NOMO-1 treated with dmso at 0.1 percent for 144 hours (cell line): Measurements from ENCODE around the gene ANO2.

Source experiments
- DNase-seq: peaks from one replicate; lab custom pipeline; 2025; ENCODE audit not compliant: unreplicated experiment; lab: John Stamatoyannopoulos, UW

ANO2 gene

DNA sequence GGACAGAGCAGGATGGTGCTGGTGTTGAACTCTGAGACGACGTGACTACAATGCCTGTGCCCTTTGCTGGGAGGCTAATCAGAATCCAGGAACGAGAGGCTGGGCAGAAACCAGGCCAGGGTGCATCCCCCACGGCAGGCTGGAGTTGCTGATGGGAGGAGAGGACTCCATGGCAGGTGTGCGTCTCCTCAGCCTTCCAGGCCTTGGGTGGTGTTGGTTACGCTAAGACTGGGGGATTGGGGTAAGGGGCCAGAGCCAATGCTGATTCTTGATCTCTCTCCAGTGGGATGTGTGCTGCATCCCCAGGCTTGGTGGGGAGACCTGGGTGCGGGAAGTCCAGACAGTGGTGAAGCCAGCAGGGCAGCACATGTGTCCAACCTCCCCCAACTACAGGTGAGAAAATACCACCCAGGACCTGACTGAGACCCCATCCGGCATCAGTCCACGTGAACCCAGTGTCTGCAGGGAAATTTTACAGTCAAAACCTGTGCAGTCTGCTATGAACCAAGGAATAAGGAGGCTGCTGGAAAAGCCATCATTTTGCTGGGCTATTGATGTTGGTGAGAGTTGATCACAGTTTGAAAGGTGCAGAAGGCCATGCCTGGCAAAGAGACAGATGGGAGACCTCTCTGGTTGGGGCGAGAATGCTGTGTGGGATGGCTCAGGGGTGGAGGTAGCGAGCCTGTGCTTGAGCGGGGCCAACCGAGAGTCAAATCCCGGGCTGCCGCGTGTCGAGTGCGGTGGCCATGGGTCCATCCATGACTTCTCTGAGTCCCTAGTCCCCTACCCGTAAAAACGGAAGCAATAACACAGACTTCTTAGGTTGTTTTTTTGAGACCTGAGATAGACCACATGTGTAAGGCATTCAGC, 423.4 kb downstream of the ANO2 start:
- DNase-seq: no peak

DNA sequence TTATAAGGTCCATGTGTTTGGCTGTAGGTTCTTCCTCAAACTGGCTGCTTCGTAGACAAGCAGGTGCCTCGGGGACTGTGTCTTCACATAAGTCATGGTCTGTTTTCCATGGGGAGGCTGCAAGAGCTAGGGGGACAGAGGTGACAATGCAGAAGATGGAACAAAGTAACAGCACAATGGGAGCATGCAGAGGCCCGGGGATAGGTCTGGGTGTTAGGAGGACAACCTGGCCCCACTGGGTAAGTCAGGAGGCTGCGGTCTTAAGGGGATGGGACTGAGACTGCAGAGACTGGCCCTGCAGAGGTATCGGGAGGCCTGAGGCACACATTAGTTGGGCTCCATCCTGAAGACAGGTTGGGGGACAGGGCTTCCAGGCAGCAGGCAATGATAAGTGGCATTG, 424.2 kb downstream of the ANO2 start:
- no peak for DNase-seq

DNA sequence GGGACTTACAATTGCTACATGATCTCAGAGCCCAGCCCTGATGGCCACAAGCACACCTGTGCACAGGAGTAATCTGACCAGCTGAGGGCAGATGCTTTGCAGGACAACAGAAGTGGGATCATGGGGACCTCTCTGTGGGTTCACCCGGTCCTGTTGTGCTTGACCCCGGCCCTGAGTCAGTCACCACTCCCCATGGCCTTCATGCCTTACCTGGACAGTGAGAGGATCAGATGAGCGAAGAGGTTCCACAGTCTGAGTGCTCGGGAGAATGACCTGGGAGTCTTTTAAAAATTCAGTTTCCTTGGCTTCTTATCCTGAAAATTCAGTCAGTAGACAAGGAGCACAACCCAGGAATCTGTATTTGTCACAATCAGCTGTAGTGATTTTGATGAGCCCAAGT, 425.0 kb downstream of the ANO2 start:
- no peak for DNase-seq

DNA sequence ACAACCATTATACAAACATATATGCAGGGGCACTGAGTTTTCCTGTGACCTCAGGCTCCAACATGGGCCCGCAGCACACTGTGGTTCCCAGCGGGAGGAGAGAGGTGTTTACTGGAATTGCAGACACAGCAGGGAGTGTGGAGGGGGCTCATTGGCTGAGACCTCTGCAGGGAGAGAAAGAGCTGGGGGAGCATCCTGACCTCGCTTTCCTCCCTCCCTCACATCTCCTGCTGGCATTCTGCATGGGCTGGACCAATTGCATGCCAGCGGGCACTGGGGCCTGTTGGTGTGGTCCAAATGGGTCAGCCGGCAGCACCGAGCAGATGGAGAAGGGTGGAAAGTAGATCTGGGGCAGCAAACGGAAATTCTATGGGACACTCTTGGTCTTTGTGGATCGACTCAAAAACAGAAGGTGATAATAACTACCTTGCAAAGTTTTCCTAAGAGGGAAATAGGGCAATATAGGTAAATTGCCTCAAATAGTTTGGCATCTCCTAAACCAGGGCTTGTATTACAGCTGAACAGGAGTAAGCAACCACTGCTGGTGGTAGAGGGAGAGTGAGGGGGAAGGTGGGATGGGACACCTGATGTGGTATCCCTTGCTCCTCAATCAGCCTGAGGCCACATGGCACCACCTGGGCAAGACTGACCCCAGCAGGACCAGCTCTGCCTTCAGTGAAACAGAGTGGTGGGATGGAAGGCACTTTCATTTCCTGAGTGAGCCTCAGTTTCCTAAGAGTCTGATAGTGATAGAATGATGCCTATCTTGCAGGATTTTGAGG, 426.3 kb downstream of the ANO2 start:
- DNase-seq: no peak

DNA sequence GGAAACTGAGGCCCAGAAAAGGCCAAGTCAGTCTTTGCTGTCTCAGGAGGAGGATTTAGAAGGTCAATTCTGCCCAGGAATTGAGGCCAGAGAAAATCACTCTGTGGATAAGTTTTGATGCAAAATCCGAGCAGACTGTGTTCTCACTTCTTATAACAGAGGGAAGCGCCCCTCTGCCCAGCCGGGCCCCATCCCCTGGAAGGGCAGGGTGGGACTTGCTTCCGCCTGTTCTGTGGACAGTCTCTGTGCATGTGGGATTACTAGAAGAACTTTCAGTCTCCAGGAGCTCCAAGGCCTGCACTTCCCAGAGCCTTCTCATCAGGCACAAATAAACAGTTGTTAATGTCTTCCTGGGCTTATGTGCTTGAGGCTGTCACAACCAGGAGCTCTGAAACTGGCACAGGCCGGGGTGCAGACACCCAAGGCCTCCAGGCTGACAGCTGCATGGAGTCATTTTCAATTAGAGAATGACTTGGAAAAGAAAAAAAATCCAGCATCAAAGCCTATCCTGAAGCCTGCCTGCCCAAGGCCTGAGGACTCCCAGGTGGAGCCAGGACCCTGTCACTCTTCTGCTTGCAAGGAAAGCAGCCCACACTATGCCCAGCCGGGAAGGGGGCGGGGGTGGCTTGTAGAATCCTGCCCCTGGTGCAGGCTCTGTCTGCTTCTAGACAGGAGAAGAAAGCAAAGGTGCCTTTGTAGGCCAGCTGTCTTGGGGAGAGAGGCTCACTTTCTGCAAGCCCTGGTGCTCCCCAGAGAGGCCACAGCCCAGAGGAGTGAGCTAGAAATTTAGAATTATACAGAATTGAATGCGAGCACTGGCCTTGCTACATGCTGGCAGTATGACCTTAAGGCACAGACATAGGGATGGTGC, 428.5 kb downstream of the ANO2 start:
- no peak for DNase-seq

DNA sequence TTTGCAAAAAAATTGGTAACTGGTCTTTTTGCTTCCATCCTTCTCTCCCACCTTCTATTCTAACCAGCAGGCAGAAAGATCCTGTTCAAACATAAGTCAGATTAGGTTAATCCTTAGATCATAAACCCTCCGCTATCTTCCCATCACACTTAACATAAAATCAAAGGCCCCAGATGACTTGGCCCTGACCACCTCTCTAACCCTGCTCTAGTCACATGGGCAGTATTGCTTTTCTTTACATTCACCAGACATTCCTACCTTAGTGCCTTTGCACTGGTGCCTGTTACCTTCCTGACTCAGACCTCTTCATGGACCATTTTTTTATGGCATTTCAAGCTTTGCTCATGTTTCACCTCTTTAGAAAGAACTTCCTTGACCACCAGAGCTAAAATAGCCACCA, 429.6 kb downstream of the ANO2 start:
- DNase-seq: no peak

DNA sequence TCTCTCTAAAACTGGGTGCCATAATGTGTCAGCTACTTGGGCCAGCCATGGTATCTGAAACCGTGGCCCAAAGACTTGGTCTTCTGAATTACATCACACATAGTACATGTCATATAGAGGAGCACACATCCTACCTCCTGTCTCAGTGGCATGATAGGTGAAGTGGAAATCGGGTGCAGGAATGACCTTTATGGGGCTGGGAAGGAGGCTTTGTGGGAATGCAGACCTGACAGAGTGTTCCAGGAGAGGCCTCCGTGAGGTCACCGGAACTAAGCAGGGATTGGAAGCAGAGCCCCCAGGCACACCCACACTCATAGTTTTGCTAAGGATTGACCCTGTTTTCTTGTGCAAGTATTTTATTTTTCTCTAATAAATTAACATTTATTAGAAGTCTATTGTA, 430.5 kb downstream of the ANO2 start:
- no peak for DNase-seq

DNA sequence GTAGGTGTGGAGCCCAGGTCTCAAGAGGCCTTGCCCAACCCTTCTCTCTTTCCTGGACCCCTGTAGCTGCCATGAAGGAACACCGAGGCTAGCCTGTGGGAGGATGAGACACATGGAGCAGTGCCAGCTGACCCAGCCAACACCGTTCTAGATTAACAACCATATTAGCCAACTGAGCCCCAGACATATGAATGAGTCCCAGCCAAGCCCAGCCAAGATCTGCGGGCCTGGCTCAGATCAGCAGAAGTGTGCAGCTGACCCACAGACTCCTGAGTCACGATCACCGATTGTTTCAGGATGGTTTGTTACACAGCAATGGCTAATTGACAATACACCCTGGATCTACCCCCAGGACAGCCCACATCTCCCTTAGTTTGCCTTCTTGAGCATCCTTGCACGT, 431.0 kb downstream of the ANO2 start:
- no peak for DNase-seq

DNA sequence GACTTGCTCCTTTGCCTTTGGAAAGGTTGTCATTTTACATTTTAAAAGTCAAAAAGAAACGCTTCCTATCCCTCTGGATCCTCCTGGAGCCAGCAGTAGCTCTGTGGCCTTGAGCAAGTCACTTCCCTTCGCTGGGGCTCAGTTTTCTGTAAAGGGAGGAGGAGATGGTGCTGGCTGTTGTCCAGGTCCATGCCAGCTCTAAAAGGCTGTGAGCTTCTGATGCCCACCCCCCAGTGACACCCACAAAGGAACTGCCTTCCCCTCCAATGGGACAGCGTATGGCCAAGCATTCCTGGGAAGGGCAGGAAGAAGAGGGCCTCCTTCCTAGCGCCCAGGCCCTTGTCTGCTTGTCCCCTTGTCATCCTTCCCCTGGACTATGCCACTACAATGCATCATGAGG, 431.7 kb downstream of the ANO2 start:
- DNase-seq: no peak
